Caco-2 (cell line): ENCODE data around the gene ZNF318. TPM values are rescaled to one million over a fixed set of nuclear protein-coding genes. Genes with fewer than 3 reads are reported as not detected.
A peak's percentile ranks its signal among the peaks of the same experiment; 100 is the strongest.

Experiments
- BruUV-seq: library from RNA; stranded (reverse); fragments of 400-500 nt; replicated peaks from 2 replicates; lab custom pipeline; 2021; lab: Mats Ljungman, UMichigan
- CTCF ChIA-PET: fragments of 300-600 bp; sonication (Branson Sonifier 250); formaldehyde crosslinking; loops from one replicate; lab custom pipeline; 2022; ENCODE audit warnings: antibody characterized with exemption; lab: Charles Lee
- POLR2A ChIA-PET: fragments of 300-600 bp; sonication (Branson Sonifier 250); formaldehyde crosslinking; loops from one replicate; lab custom pipeline; 2022; ENCODE audit warnings: antibody characterized with exemption; lab: Charles Lee
- DNase-seq, 2 experiments: peaks; one replicate each; pipeline versions ENCODE4 v3.0.0 to v3.0.0-alpha.2; 2020 to 2022
- H3K27me3 ChIP-seq: replicated peaks from 2 replicates; pipeline ENCODE4 v1.6.0; 2011; ENCODE audit warnings: low read length; ENCODE audit not compliant: control insufficient read depth, insufficient read depth
- H3K36me3 ChIP-seq: 2 replicates; pipeline ENCODE4 v1.5.1; 2011; ENCODE audit warnings: low read length; ENCODE audit not compliant: control insufficient read depth, insufficient read depth
- H3K4me1 ChIP-seq: fragments of 250-450 bp; sonication (Bioruptor Pico); 2 replicates; pipeline ENCODE4 v1.5.1; 2020; ENCODE audit warnings: mild to moderate bottlenecking
- H3K4me3 ChIP-seq: 2 replicates; pipeline ENCODE4 v1.5.1; 2011; ENCODE audit warnings: low read depth, mild to moderate bottlenecking, control low read depth, low read length
- H3K9me3 ChIP-seq: fragments of 250-450 bp; sonication (Bioruptor Pico); 2 replicates; pipeline ENCODE4 v1.5.1; 2020; ENCODE audit warnings: mild to moderate bottlenecking, moderate library complexity
- H3K27ac Mint-ChIP-seq: one replicate; pipeline ENCODE4 v1.8.0; 2022; ENCODE audit warnings: mixed read lengths; ENCODE audit not compliant: unreplicated experiment
- H3K27me3 Mint-ChIP-seq: one replicate; pipeline ENCODE4 v1.8.0; 2022; ENCODE audit warnings: mixed read lengths; ENCODE audit not compliant: insufficient read depth, unreplicated experiment
- H3K36me3 Mint-ChIP-seq: one replicate; pipeline ENCODE4 v1.8.0; 2022; ENCODE audit warnings: mild to moderate bottlenecking, mixed read lengths; ENCODE audit not compliant: insufficient read depth, unreplicated experiment
- H3K4me1 Mint-ChIP-seq: one replicate; pipeline ENCODE4 v1.8.0; 2022; ENCODE audit warnings: low read depth, mixed read lengths; ENCODE audit not compliant: unreplicated experiment
- H3K4me3 Mint-ChIP-seq: one replicate; pipeline ENCODE4 v1.8.0; 2022; ENCODE audit warnings: mild to moderate bottlenecking, moderate library complexity, mixed read lengths; ENCODE audit not compliant: unreplicated experiment
- H3K9me3 Mint-ChIP-seq: one replicate; pipeline ENCODE4 v1.8.0; 2022; ENCODE audit warnings: mixed read lengths; ENCODE audit not compliant: unreplicated experiment
- CTCF ChIP-seq, 2 experiments: fragments of 200-600 bp in 1 of 2; IDR thresholded peaks; 1 replicate in 1 of 2; 2 replicates in 1 of 2; pipeline versions ENCODE4 v1.5.1 to v1.8.0; 2011 to 2022; ENCODE audit warnings: antibody characterized with exemption in 1 of 2, control low read depth in 1 of 2, inconsistent platforms in 1 of 2, low read depth in 1 of 2, low read length in 1 of 2, mild to moderate bottlenecking in 1 of 2, moderate library complexity in 1 of 2; ENCODE audit not compliant: insufficient read depth in 1 of 2, severe bottlenecking in 1 of 2, unreplicated experiment in 1 of 2
- intact Hi-C: fragments of 100-400 bp; cut with micrococcal nuclease; formaldehyde crosslinking; loops from one replicate; pipeline ENCODE4 v1.10.0; 2022; ENCODE audit not compliant: unreplicated experiment
- total RNA-seq: library from RNA; stranded (reverse); gene quantifications from 2 replicates; pipeline ENCODE4 v1.2.3, GENCODE V29; 2022

The ZNF318 gene
- total RNA-seq, 1 experiment from 2014 or later, result 11.7 TPM

GRCh38 chr6:43401730-43402129 is 32.3 kb upstream of the ZNF318 start:
- Histone ChIP-seq H3K9me3 (no peaks in the 10 kb centered on the region), H3K27me3 (no peaks in the 10 kb centered on the region), H3K4me3 (no peak overlapping the region), H3K4me1 (peaks cover 19% of the 10 kb centered on the region), H3K36me3 (no peaks in the 10 kb centered on the region)
- intact Hi-C loops, result no loop called here
- no peaks in the 10 kb centered on the region for H3K27me3 Mint-ChIP-seq
- no peak overlapping the region for H3K27ac Mint-ChIP-seq
- no peak overlapping the region for H3K4me3 Mint-ChIP-seq
- no TSS peak for BruUV-seq
- no peak for DNase-seq
- peaks cover 28% of the 10 kb centered on the region for H3K4me1 Mint-ChIP-seq
- TF ChIP-seq CTCF (IDR thresholded peaks at IDR 0.05; ENCODE audit: insufficient read depth in 1 of 2, low read depth in 1 of 2, low read length in 1 of 2, severe bottlenecking in 1 of 2, unreplicated experiment in 1 of 2), result no peak
- CTCF ChIA-PET, result no interaction called here
- H3K36me3 Mint-ChIP-seq, result no peaks in the 10 kb centered on the region
- peaks cover 12% of the 10 kb centered on the region for H3K9me3 Mint-ChIP-seq
- POLR2A ChIA-PET, result no interaction called here

DNA sequence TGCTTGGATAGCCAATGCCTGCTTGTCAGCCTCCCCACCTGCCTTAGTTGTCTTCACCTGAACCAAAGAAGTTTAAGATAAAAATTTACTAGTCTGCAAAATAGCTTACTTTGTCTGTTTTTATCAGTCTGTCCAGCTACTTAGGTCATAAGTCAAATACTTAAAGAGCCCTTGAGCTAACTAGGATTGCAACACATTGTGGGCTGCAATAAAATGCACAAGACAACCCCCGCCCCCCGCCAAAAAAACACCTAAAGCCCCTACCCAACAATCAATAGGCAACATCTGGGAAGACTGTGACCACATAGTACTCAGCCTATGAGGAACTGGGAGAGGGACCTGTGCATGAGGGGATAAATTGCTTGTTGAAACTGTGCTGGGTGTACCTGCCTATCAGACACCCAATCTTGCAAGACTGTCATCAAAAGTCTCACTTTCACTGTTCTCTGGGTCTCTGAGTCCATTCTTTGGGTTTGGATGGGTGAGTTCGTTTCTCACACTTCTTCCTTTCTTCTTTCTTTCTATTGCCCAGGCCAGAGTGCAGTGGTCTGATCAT is 30.6 kb upstream of the ZNF318 start:
- H3K9me3 ChIP-seq, result no peaks in the 10 kb centered on the region
- peak in 1 of 2 experiments; percentile 17 for DNase-seq
- no TSS peak for BruUV-seq
- H3K27me3 ChIP-seq, result no peaks in the 10 kb centered on the region
- no peaks in the 10 kb centered on the region for H3K27me3 Mint-ChIP-seq
- H3K27ac Mint-ChIP-seq, result no peak overlapping the region
- TF ChIP-seq CTCF (IDR thresholded peaks at IDR 0.05; ENCODE audit: insufficient read depth in 1 of 2, low read depth in 1 of 2, low read length in 1 of 2, severe bottlenecking in 1 of 2, unreplicated experiment in 1 of 2), result no peak
- H3K4me1 ChIP-seq, result peaks cover 29% of the 10 kb centered on the region
- H3K4me3 ChIP-seq, result no peak overlapping the region
- CTCF ChIA-PET, result interaction anchor here (1.0 kb wide), 1 partner anchor 9 kb away, joined by 5 read pairs; no protein-coding TSS in a partner anchor
- H3K4me3 Mint-ChIP-seq, result no peak overlapping the region
- H3K36me3 Mint-ChIP-seq, result no peaks in the 10 kb centered on the region
- intact Hi-C loops, result no loop called here
- peaks cover 40% of the 10 kb centered on the region for H3K4me1 Mint-ChIP-seq
- H3K36me3 ChIP-seq, result no peaks in the 10 kb centered on the region
- POLR2A ChIA-PET, result interaction anchor here (0.6 to 1.1 kb wide), 3 partner anchors 36 to 370 kb away, joined by 3 to 6 read pairs (median 3); partner anchors contain the start of gene VEGFA
- H3K9me3 Mint-ChIP-seq, result no peaks in the 10 kb centered on the region

GRCh38 chr6:43396408-43397149 is 27.1 kb upstream of the ZNF318 start:
- DNase-seq, result peak in 1 of 2 experiments; percentile 45
- BruUV-seq, result no TSS peak
- Mint-ChIP-seq H3K9me3 (no peaks in the 10 kb centered on the region), H3K27me3 (no peaks in the 10 kb centered on the region), H3K4me1 (peaks cover 64% of the 10 kb centered on the region), H3K4me3 (no peak overlapping the region), H3K36me3 (no peaks in the 10 kb centered on the region), H3K27ac (peak overlapping the region; percentile 41)
- ChIA-PET POLR2A (no interaction called here), CTCF (interaction anchor here (0.5 to 1.0 kb wide), 2 partner anchors 58 to 60 kb away, joined by 4 to 7 read pairs; no protein-coding TSS in a partner anchor)
- H3K9me3 ChIP-seq, result no peaks in the 10 kb centered on the region
- no peak overlapping the region for H3K4me3 ChIP-seq
- no peaks in the 10 kb centered on the region for H3K27me3 ChIP-seq
- intact Hi-C loops, result no loop called here
- TF ChIP-seq CTCF (IDR thresholded peaks at IDR 0.05; ENCODE audit: insufficient read depth in 1 of 2, low read depth in 1 of 2, low read length in 1 of 2, severe bottlenecking in 1 of 2, unreplicated experiment in 1 of 2), result no peak
- no peaks in the 10 kb centered on the region for H3K36me3 ChIP-seq
- H3K4me1 ChIP-seq, result peaks cover 46% of the 10 kb centered on the region
